Hepatocyte (in vitro differentiated cells): ENCODE data around the gene CHRNB4. TPM values are rescaled to one million over a fixed set of nuclear protein-coding genes. Genes with fewer than 3 reads are reported as not detected.

Source experiments
- DNase-seq: peaks from one replicate; pipeline ENCODE4 v3.0.0-alpha.2; 2016; ENCODE audit warnings: low spot score
- H2AFZ ChIP-seq: fragments of 200-600 bp; sonication (generic); 2 replicates; pipeline ENCODE4 v1.6.0; 2016; ENCODE audit warnings: antibody characterized with exemption, mild to moderate bottlenecking
- H3K27ac ChIP-seq: fragments of 200-600 bp; sonication (generic); 2 replicates; pipeline ENCODE4 v1.5.1; 2016; ENCODE audit warnings: mild to moderate bottlenecking
- H3K27me3 ChIP-seq: fragments of 200-600 bp; sonication (generic); 2 replicates; pipeline ENCODE4 v1.6.1; 2016
- H3K36me3 ChIP-seq: fragments of 200-600 bp; sonication (generic); replicated peaks from 2 replicates; pipeline ENCODE4 v1.5.1; 2016; ENCODE audit warnings: low read depth; ENCODE audit not compliant: insufficient read depth
- H3K4me1 ChIP-seq: fragments of 200-600 bp; sonication (generic); 2 replicates; pipeline ENCODE4 v1.5.1; 2016; ENCODE audit warnings: mild to moderate bottlenecking, moderate library complexity; ENCODE audit not compliant: insufficient read depth
- H3K4me2 ChIP-seq: fragments of 200-600 bp; sonication (generic); 2 replicates; pipeline ENCODE4 v1.6.0; 2016
- H3K4me3 ChIP-seq: fragments of 200-600 bp; sonication (generic); 2 replicates; pipeline ENCODE4 v1.5.1; 2016; ENCODE audit warnings: mild to moderate bottlenecking
- H3K79me2 ChIP-seq: fragments of 200-600 bp; sonication (generic); 2 replicates; pipeline ENCODE4 v1.6.0; 2017; ENCODE audit warnings: mild to moderate bottlenecking
- H3K9me2 ChIP-seq: fragments of 200-600 bp; sonication (generic); replicated peaks from 2 replicates; pipeline ENCODE4 v1.6.0; 2017; ENCODE audit warnings: mild to moderate bottlenecking; ENCODE audit not compliant: insufficient read depth
- H3K9me3 ChIP-seq: fragments of 200-600 bp; sonication (generic); 2 replicates; pipeline ENCODE4 v1.5.1; 2016; ENCODE audit warnings: low read depth, mild to moderate bottlenecking
- H4K20me1 ChIP-seq: fragments of 200-600 bp; sonication (generic); 2 replicates; pipeline ENCODE4 v1.6.0; 2016; ENCODE audit warnings: mild to moderate bottlenecking; ENCODE audit not compliant: insufficient read depth, poor library complexity, severe bottlenecking
- CTCF ChIP-seq: fragments of 200-600 bp; sonication (generic); IDR thresholded peaks from 2 replicates; pipeline ENCODE4 v1.5.1; 2016; ENCODE audit warnings: antibody characterized with exemption, mild to moderate bottlenecking; ENCODE audit not compliant: poor library complexity
- EZH2 ChIP-seq: fragments of 200-600 bp; sonication (generic); IDR thresholded peaks from 2 replicates; pipeline ENCODE4 v1.6.1; 2016; ENCODE audit warnings: antibody characterized with exemption, mild to moderate bottlenecking, borderline replicate concordance
- EZH2phosphoT487 ChIP-seq: fragments of 200-600 bp; sonication (generic); IDR thresholded peaks from one replicate; pipeline ENCODE4 v1.6.1; 2018; ENCODE audit warnings: antibody characterized with exemption, mild to moderate bottlenecking, low read depth, moderate library complexity; ENCODE audit not compliant: unreplicated experiment, severe bottlenecking
- WGBS: methylation state at CpG from one replicate; pipeline ENCODE4 v1.1.6; 2016; ENCODE audit warnings: low lambda C conversion rate; ENCODE audit errors: missing lambda C conversion rate; 5-methylcytosine and 5-hydroxymethylcytosine counted together
- polyA plus RNA-seq: library from polyadenylated mRNA; unstranded; fragments of >200 nt; fragmentation: Nextera tagmentation; extraction: Ambion mirVana; gene quantifications from 2 replicates; pipeline ENCODE4 v1.2.1, GENCODE V29; 2016
- total RNA-seq: library from RNA; depleted of rRNA; stranded (reverse); fragments of >200 nt; gene quantifications from 2 replicates; pipeline ENCODE4 v1.2.3, GENCODE V29; 2014

The CHRNB4 gene
- total and polyA plus RNA-seq, 2 experiments from 2014 or later = 0.48 TPM; not detected in 1

GRCh38 chr15:78679089-78679511 lies 38.1 kb upstream of the CHRNB4 start:
- Histone ChIP-seq H3K4me3 (no peak overlapping the region), H3K9me3 (no peaks in the 10 kb centered on the region), H3K27ac (no peak overlapping the region), H3K4me1 (peaks cover 5% of the 10 kb centered on the region), H3K9me2 (no peaks in the 10 kb centered on the region), H2AFZ (no peak overlapping the region), H3K27me3 (no peaks in the 10 kb centered on the region), H3K36me3 (no peaks in the 10 kb centered on the region), H3K4me2 (no peak overlapping the region), H4K20me1 (no peaks in the 10 kb centered on the region), H3K79me2 (no peaks in the 10 kb centered on the region)
- TF ChIP-seq CTCF (no peak), EZH2phosphoT487 (no peak), EZH2 (no peak)
- no peak for DNase-seq
- 89% methylated on average over 3 of the region's 3 CpGs for WGBS

- H3K27me3 ChIP-seq = no peaks in the 10 kb centered on the region
- no peak for TF ChIP-seq CTCF
- H3K79me2 ChIP-seq = no peaks in the 10 kb centered on the region
- H4K20me1 ChIP-seq = no peaks in the 10 kb centered on the region
- DNase-seq = no peak
- H3K36me3 ChIP-seq = no peaks in the 10 kb centered on the region
- WGBS = 78% methylated on average over 12 of the region's 12 CpGs
- H3K9me2 ChIP-seq = no peaks in the 10 kb centered on the region
- no peak overlapping the region for H2AFZ ChIP-seq
- H3K4me2 ChIP-seq = no peak overlapping the region
- H3K27ac ChIP-seq = no peak overlapping the region
- peaks cover 2% of the 10 kb centered on the region for H3K4me1 ChIP-seq
- no peak overlapping the region for H3K4me3 ChIP-seq
- H3K9me3 ChIP-seq = no peaks in the 10 kb centered on the region
Measured at GRCh38 chr15:78676424-78677110, 35.6 kb upstream of the CHRNB4 start.

GRCh38 chr15:78675617-78676360 lies 34.8 kb upstream of the CHRNB4 start:
- no peaks in the 10 kb centered on the region for H3K36me3 ChIP-seq
- H3K27me3 ChIP-seq = no peaks in the 10 kb centered on the region
- no peak overlapping the region for H3K4me2 ChIP-seq
- no peak for DNase-seq
- no peaks in the 10 kb centered on the region for H3K79me2 ChIP-seq
- no peaks in the 10 kb centered on the region for H4K20me1 ChIP-seq
- H3K4me1 ChIP-seq = no peaks in the 10 kb centered on the region
- no peak overlapping the region for H3K27ac ChIP-seq
- TF ChIP-seq EZH2phosphoT487 (no peak), CTCF (no peak), EZH2 (no peak)
- H3K9me3 ChIP-seq = no peaks in the 10 kb centered on the region
- H3K4me3 ChIP-seq = no peak overlapping the region
- WGBS = 90% methylated on average over 11 of the region's 11 CpGs
- no peaks in the 10 kb centered on the region for H3K9me2 ChIP-seq
- no peak overlapping the region for H2AFZ ChIP-seq
